ENCODE measurements around the gene NKX2-3. TPM values are rescaled to one million over a fixed set of nuclear protein-coding genes. Genes with fewer than 3 reads are reported as not detected.

NKX2-3 gene
- total and polyA plus RNA-seq, 4 donors: not detected

DNA sequence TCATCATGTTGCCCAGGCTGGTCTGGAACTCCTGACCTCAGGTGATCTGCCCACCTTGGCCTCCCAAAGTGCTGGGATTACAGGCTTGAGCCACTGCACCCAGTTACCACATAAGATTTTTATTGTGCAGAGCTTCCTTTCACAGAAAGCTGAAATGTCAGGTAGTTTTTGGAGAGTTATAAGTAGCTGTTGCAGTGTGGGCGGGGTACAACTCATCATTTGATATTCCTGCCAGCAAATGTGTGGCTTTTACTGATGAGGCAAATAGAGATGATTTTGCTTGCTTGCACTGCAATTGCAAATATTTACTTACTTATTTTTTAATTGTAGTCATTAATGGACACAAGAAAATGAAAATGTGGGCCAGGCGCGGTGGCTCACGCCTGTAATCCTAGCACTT lies 32.4 kb downstream of the NKX2-3 start:
- no peaks in the 10 kb centered on the region for H3K9me3 ChIP-seq (ENCODE audit: control insufficient read depth in 4 of 4, insufficient read depth in 3 of 4, low read length in 3 of 4)
- 91 to 93% methylated on average over 4 of the region's 4 CpGs for WGBS, 2 donors
- H3K27ac ChIP-seq (ENCODE audit: low read depth in 1 of 2, low read length in 1 of 2): no peak overlapping the region
- H3K4me3 ChIP-seq: no peak overlapping the region
- ATAC-seq (ENCODE audit: insufficient read depth, low FRiP score) (no peak), DNase-seq (no peak)
- peaks cover 0 to 3% (median 2%) of the 10 kb centered on the region in 3 donors for H3K27me3 ChIP-seq (ENCODE audit: control insufficient read depth in 3 of 3, insufficient read depth in 3 of 3, low read length in 2 of 3)
- no peaks in the 10 kb centered on the region for H3K36me3 ChIP-seq (ENCODE audit: control insufficient read depth in 4 of 4, insufficient read depth in 4 of 4, low read length in 4 of 4)
- TF ChIP-seq, protein P1, sequence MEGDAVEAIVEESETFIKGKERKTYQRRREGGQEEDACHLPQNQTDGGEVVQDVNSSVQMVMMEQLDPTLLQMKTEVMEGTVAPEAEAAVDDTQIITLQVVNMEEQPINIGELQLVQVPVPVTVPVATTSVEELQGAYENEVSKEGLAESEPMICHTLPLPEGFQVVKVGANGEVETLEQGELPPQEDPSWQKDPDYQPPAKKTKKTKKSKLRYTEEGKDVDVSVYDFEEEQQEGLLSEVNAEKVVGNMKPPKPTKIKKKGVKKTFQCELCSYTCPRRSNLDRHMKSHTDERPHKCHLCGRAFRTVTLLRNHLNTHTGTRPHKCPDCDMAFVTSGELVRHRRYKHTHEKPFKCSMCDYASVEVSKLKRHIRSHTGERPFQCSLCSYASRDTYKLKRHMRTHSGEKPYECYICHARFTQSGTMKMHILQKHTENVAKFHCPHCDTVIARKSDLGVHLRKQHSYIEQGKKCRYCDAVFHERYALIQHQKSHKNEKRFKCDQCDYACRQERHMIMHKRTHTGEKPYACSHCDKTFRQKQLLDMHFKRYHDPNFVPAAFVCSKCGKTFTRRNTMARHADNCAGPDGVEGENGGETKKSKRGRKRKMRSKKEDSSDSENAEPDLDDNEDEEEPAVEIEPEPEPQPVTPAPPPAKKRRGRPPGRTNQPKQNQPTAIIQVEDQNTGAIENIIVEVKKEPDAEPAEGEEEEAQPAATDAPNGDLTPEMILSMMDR (IDR thresholded peaks at IDR 0.05; ENCODE audit: control extremely low read depth, extremely low read depth): no peak
- no peaks in the 10 kb centered on the region for H3K4me1 ChIP-seq (ENCODE audit: control insufficient read depth in 5 of 5, insufficient read depth in 5 of 5, low read length in 5 of 5)
- H3K9ac ChIP-seq (ENCODE audit: insufficient read depth in 1 of 2, low read length in 2 of 2): no peak overlapping the region

DNA sequence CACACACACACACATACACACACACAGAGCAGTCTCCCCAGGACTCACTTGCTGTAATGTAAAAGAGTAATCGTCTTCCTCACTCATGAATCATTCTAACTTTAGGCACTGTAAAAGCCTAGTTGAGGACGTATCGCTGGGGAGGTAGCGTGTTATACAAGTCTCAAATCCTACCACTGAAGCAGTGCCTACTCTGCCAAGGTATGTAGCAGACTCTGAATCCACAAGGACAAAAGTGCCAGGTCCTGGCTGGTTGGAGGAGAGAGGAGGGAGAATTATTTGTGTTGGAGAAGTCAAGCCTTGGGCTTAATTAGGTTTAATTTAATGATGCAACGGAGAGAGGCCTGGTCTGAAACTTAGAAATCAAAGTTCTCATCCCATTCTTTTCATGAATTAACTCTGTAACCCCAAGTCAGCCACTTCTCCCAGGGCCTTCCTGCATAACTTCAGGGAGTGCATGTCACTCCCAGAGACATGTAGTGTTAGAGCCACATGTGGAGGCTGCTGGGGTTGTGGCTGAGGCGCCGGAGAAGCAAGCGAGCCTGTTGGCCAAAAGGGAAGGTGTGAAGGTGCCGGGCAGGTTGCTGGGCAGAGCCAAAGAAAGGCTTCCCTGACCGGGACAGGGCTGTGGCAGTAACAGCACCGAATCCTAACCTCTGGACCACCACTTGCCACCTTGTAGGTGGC lies 36.7 kb downstream of the NKX2-3 start:
- H3K9ac ChIP-seq (ENCODE audit: insufficient read depth in 1 of 2, low read length in 2 of 2): no peak overlapping the region
- H3K4me3 ChIP-seq: no peak overlapping the region
- ATAC-seq (ENCODE audit: insufficient read depth, low FRiP score): no peak
- TF ChIP-seq, protein P1 (IDR thresholded peaks at IDR 0.05; ENCODE audit: control extremely low read depth, extremely low read depth): no peak
- peaks cover 0 to 3% (median 0%) of the 10 kb centered on the region in 3 donors for H3K27me3 ChIP-seq (ENCODE audit: control insufficient read depth in 3 of 3, insufficient read depth in 3 of 3, low read length in 2 of 3)
- DNase-seq: no peak
- H3K9me3 ChIP-seq (ENCODE audit: control insufficient read depth in 4 of 4, insufficient read depth in 3 of 4, low read length in 3 of 4): no peaks in the 10 kb centered on the region
- H3K36me3 ChIP-seq (ENCODE audit: control insufficient read depth in 4 of 4, insufficient read depth in 4 of 4, low read length in 4 of 4): no peaks in the 10 kb centered on the region
- no peaks in the 10 kb centered on the region for H3K4me1 ChIP-seq (ENCODE audit: control insufficient read depth in 5 of 5, insufficient read depth in 5 of 5, low read length in 5 of 5)
- no peak overlapping the region for H3K27ac ChIP-seq (ENCODE audit: low read depth in 1 of 2, low read length in 1 of 2)
- whole genome bisulfite sequencing, 2 donors: 67 to 77% methylated on average over 11 of the region's 11 CpGs

DNA sequence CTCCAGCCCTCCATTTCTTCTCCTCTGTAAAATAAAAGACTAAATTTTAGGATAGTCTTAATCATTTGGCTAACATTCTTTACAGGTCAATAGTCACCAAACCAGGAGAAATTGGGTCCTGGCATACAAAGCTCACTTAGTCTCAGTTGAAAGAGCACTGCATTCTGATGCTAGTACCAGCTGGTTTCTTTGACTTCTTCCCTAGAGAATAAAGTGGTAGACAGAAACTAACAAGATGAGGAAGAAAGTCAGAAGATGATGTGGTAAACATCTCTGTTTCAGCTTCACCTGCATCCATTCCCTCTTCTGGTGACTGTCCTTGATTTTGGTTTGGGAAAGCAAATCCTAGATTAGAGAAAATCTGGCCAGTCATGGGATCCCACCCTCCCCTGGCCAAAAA lies 37.2 kb downstream of the NKX2-3 start:
- no peak overlapping the region for H3K27ac ChIP-seq (ENCODE audit: low read depth in 1 of 2, low read length in 1 of 2)
- no peak for ATAC-seq (ENCODE audit: insufficient read depth, low FRiP score)
- H3K36me3 ChIP-seq (ENCODE audit: control insufficient read depth in 4 of 4, insufficient read depth in 4 of 4, low read length in 4 of 4): no peaks in the 10 kb centered on the region
- no peak overlapping the region for H3K4me3 ChIP-seq
- DNase-seq: no peak
- TF ChIP-seq, protein P1 (IDR thresholded peaks at IDR 0.05; ENCODE audit: control extremely low read depth, extremely low read depth): no peak
- H3K9ac ChIP-seq (ENCODE audit: insufficient read depth in 1 of 2, low read length in 2 of 2): no peak overlapping the region
- H3K4me1 ChIP-seq (ENCODE audit: control insufficient read depth in 5 of 5, insufficient read depth in 5 of 5, low read length in 5 of 5): no peaks in the 10 kb centered on the region
- H3K27me3 ChIP-seq (ENCODE audit: control insufficient read depth in 3 of 3, insufficient read depth in 3 of 3, low read length in 2 of 3): peaks cover 0 to 3% (median 0%) of the 10 kb centered on the region in 3 donors
- no peaks in the 10 kb centered on the region for H3K9me3 ChIP-seq (ENCODE audit: control insufficient read depth in 4 of 4, insufficient read depth in 3 of 4, low read length in 3 of 4)

DNA sequence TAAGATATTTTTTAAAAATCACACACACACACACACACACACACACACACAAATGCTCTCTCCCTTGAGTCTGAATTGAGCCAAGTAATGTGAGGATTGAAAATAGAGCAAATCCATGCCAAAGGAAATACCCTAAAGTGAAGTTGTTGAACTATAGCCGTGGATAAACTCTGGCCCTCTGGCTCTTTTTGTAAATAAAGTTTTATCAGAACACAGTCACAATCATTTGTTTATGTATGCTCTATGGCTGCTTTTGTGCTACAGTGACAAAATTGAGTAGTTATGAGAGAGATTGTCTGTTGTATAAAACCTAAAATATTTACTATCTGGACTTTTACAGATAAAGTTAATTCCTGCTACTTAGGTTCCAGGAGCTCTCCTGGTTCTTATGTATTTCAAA lies 39.1 kb downstream of the NKX2-3 start:
- no peak for DNase-seq
- H3K4me3 ChIP-seq: no peak overlapping the region
- peaks cover 0 to 3% (median 0%) of the 10 kb centered on the region in 3 donors for H3K27me3 ChIP-seq (ENCODE audit: control insufficient read depth in 3 of 3, insufficient read depth in 3 of 3, low read length in 2 of 3)
- H3K4me1 ChIP-seq (ENCODE audit: control insufficient read depth in 5 of 5, insufficient read depth in 5 of 5, low read length in 5 of 5): no peaks in the 10 kb centered on the region
- TF ChIP-seq, protein P1 (IDR thresholded peaks at IDR 0.05; ENCODE audit: control extremely low read depth, extremely low read depth): no peak
- no peak overlapping the region for H3K9ac ChIP-seq (ENCODE audit: insufficient read depth in 1 of 2, low read length in 2 of 2)
- ATAC-seq (ENCODE audit: insufficient read depth, low FRiP score): no peak
- no peaks in the 10 kb centered on the region for H3K36me3 ChIP-seq (ENCODE audit: control insufficient read depth in 4 of 4, insufficient read depth in 4 of 4, low read length in 4 of 4)
- WGBS, 2 donors: 58 to 82% methylated on average over 1 of the region's 1 CpG
- H3K9me3 ChIP-seq (ENCODE audit: control insufficient read depth in 4 of 4, insufficient read depth in 3 of 4, low read length in 3 of 4): no peaks in the 10 kb centered on the region
- H3K27ac ChIP-seq (ENCODE audit: low read depth in 1 of 2, low read length in 1 of 2): no peak overlapping the region
